GM12865 (cell line): Measurements from ENCODE around the gene NID2.

Experiments used
- DNase-seq: peaks from one replicate; pipeline ENCODE4 v3.0.0; 2010; ENCODE audit warnings: low read depth
- H3K4me3 ChIP-seq: 2 replicates; pipeline ENCODE4 v1.5.1; 2011; ENCODE audit warnings: mild to moderate bottlenecking, low read depth, low read length, control low read depth
- TF ChIP-seq, protein P1 (sequence below): IDR thresholded peaks from 2 replicates; pipeline ENCODE4 v1.5.1; 2011; ENCODE audit warnings: low read length, control low read depth, low read depth, inconsistent platforms; ENCODE audit not compliant: insufficient read depth; ENCODE audit errors: missing control alignments

The NID2 gene

DNA sequence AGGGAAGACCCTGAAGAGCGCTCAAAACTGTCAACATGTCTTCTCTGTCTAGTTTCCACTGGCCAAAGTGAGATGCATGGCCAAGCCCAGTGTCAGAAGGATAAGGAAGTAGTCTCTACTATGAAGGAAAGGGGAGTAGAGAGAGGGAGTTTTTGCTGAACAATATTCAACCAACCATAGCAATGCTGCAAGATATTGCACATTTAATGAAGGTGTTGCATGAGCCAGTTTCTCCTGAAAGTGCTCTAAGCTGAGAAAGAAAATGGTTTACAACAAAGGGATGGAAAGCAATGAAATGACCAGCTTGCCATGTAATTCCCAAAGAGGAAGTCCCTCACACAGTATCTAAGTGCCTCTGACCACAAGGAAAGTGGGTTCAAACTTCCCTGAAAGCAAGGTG, 40.0 kb upstream of the NID2 start:
- TF ChIP-seq, protein P1, sequence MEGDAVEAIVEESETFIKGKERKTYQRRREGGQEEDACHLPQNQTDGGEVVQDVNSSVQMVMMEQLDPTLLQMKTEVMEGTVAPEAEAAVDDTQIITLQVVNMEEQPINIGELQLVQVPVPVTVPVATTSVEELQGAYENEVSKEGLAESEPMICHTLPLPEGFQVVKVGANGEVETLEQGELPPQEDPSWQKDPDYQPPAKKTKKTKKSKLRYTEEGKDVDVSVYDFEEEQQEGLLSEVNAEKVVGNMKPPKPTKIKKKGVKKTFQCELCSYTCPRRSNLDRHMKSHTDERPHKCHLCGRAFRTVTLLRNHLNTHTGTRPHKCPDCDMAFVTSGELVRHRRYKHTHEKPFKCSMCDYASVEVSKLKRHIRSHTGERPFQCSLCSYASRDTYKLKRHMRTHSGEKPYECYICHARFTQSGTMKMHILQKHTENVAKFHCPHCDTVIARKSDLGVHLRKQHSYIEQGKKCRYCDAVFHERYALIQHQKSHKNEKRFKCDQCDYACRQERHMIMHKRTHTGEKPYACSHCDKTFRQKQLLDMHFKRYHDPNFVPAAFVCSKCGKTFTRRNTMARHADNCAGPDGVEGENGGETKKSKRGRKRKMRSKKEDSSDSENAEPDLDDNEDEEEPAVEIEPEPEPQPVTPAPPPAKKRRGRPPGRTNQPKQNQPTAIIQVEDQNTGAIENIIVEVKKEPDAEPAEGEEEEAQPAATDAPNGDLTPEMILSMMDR = no peak
- no peak overlapping the region for H3K4me3 ChIP-seq
- DNase-seq = no peak

DNA sequence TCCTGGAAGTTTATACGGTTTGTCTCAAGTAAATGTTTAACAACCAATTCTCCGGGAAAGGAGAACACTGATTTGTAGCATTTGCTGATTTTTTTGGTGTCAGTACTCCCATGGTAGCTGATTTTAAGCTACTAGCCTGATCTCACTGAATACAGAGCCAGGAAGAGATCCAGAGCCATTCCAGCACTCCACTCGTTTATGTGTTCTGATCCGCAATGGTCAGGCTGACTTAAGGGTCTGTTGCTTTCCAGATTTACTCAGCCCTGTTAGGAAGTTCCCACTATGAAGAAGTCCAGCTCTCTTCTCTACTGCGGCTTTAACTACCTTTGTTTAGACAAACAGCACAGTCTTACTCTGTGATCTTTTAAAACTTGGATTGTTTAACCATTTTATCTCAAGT, 38.0 kb upstream of the NID2 start:
- TF ChIP-seq, protein P1 = no peak
- H3K4me3 ChIP-seq = no peak overlapping the region
- no peak for DNase-seq

DNA sequence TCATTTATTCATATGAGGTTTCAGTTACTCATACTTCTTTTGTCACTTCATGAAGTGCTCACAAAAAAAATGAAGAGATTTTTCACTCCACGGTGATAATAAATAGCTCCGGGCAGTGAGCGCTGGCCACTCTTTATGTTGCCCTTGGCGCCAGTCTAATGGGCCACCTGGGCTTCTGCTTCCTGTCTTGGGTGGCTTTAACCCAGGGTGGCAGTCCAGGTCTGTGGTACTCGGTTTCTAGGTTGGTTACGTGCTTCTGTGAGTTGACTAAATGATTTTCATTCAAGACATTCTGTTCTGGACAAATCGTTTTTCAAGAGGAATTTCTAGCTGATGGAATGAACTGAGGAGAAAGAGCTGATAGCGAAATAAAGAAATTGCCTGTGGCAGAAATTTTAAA, 34.6 kb upstream of the NID2 start:
- no peak overlapping the region for H3K4me3 ChIP-seq
- DNase-seq = no peak
- TF ChIP-seq, protein P1 = no peak

GRCh38 chr14:52095794-52096193, 26.9 kb upstream of the NID2 start:
- no peak for DNase-seq
- no peak overlapping the region for H3K4me3 ChIP-seq
- TF ChIP-seq, protein P1 = no peak

DNA sequence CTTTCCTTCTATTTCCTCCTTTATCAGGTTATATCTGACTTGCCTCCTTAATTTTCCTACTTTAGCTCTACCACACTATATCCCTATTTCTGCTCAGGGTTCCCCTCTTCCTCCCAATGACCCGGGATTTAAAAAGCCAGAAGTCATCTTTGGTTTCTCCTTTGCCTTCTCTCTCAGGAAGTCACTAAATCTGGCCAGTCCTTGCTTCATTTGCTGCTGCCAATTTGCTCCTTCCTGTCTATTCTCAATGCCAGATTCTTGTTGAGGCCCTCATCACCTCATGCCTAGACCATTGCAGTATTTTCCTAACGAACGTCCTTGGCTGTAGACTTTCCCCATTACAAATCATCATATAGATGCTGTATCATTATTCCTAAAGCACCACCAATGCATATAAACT, 26.5 kb upstream of the NID2 start:
- TF ChIP-seq, protein P1 = no peak
- DNase-seq = no peak
- no peak overlapping the region for H3K4me3 ChIP-seq

- DNase-seq = no peak
- no peak overlapping the region for H3K4me3 ChIP-seq
- TF ChIP-seq, protein P1 = no peak
These were observed 25.9 kb upstream of the NID2 start for GRCh38 chr14:52094546-52095271.

GRCh38 chr14:52091928-52092327, 23.1 kb upstream of the NID2 start:
- no peak for DNase-seq
- H3K4me3 ChIP-seq = no peak overlapping the region
- TF ChIP-seq, protein P1 = no peak
